ENCODE data around the gene CRYGB.
"Not testable (repeated sequence)": the region's sequence is repeated elsewhere in the genome, so short reads cannot be mapped to it uniquely, and the experiment has no call there.

Gene CRYGB

GRCh38 chr2:208112969-208113368 lies 33.0 kb downstream of the CRYGB start:
- no peak for DNase-seq (ENCODE audit: low read depth)

DNA sequence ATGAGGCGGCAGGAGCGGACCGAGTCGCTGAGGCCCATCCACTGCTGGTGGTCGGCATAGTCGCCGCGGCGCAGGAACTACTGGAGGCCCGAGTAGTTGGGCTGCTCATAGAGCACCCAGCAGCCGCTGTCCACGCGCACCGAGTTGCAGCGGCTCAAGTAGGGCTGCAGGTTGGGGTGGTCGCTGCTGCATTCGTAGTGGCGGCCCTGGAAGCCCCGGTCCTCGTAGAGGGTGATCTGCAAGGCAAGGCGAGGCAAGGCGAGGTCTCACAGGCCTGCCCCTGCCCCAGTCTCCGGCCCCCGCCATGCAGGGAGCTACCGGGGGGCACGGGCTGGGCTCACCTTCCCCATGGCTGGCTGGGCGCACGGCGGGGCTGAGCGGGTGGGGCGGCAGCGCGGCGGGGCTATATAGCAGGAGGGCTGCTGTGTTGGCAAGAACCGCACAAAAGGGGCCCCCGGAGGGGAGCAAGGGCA lies 33.6 kb downstream of the CRYGB start:
- not testable (repeated sequence) for DNase-seq (ENCODE audit: low read depth)

DNA sequence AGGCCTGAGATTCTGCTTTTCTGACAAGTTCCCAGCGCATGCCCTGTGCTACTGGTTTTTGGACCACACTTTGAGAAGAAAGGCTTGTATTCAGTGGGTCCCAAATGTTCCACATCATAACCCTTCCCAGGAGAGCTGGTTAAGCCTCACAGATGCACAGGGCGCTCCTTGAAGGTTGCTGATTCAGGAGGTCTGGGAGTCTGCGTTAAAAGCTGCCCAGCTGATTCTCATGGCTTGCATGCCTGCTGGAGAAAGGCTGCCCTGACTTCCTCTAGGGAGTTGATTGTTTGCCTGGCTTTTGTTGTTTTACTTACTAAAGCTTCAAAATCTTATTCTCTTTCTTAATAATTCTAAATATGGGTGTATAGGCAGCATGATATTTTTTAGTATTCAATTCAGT lies 42.3 kb downstream of the CRYGB start:
- no peak for DNase-seq (ENCODE audit: low read depth)

DNA sequence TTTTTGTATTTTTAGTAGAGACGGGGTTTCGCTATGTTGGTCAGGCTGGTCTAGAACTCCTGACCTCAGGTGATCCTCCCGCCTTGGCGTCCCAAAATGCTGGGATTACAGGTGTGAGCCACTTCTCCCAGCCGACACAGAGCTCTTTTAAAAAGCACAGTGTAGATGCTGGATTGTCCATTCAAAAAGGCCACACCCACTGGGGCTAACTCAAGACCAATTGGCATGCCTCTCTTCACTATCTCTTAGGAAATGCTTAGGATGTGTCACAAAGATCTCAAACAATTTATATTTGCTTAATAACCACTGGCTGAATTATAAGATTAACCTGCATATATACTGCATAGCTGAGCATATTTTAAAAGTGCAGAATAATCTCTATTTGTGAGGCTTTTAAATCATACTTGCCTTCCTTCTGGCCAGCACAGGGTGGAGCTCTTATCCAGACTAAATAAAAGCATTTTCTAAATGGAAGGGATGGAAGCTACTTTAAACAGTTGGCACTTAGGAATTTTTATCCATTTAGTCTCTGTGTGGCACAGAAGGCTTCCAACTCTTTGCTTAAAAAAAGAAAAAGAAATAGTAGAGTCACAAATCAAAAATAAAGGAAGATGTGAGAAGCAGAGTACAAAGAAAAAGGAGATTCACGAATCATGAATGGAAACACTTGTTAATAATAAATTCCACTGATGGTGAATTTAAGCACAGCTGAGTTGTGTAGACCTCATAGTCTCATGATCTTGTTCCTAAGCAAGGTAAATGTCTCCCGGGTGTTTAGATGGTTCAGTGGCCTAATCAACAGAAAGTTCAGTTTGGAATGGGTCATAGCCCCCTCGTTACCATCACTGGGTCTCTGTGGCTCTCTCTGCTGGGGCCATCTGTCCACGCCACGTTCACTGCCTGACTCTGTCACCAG lies 44.0 kb downstream of the CRYGB start:
- no peak for DNase-seq (ENCODE audit: low read depth)

GRCh38 chr2:208099682-208100470 lies 46.1 kb downstream of the CRYGB start:
- DNase-seq (ENCODE audit: low read depth) = no peak

DNA sequence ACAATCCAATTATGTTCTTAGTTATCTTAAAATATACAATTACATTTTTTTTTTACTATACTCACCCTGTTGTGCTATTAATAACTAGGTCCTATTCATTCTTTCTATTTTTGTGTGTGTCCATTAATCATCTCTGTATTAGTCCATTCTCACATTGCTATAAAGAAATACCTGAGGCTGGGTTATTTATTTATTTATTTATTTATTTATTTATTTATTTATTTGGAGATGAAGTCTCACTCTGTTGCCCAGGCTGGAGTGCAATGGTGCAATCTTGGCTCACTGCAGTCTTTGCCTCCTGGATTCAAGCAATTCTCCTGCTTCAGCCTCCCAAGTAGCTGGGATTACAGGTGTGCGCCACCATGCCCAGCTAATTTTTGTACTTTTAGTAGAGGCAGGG lies 47.3 kb downstream of the CRYGB start:
- DNase-seq (ENCODE audit: low read depth) = not testable (repeated sequence)

DNA sequence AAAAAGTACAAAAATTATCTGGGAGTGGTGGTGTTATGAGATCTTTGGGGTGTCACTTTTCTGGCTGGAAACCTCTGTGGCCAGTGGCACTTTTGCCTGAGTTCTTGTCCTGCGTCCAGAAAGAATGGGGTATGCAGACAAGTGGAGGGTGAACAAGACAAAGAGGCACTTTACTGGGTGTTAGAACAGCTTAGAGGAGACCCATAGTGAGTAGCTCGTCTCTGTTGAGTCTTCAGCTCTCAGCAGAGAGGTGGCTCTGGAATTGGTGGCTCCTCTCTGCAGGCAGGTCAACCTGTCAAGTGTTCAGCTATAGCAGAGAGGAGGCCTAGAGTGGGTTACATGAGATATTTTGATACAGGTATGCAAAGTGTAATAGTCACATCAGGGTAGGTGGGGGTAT lies 47.7 kb downstream of the CRYGB start:
- no peak for DNase-seq (ENCODE audit: low read depth)

DNA sequence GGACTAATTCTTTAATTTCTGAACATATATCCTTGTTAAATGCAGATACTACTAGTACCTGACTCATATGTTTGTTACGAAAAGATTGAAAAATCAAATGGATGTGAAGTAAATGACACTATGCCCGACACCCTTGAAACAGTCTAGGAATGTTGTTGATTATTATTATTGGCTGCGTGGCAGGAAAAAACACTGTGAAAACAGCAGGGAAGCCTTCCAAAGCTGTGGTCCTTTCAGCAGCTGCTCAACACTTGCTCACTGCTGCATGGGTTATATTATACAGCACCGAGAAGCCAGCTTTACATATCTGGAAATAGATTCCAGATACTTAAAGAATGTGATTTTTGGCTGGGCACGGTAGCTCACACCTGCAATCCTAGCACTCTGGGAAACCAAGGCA lies 48.2 kb downstream of the CRYGB start:
- DNase-seq (ENCODE audit: low read depth) = no peak

DNA sequence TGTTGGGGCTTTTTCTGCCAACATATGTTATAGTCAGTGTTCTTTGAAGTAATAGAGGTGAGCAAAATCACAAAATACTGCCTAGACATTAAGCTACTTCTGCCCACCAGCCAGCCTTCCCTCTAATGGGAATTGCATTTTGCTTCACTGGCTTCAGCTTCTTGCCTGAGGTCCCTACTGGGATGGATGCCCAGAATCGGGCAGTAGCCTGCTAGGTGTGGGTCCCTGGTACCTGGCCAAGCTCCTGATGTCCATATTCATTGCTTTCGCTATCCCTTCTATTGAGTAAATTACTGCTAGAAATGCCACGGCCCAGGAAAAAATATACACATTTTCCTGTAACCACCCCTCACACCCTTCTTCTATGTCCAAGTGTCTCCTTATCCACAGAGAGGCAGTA lies 48.6 kb downstream of the CRYGB start:
- no peak for DNase-seq (ENCODE audit: low read depth)

- DNase-seq (ENCODE audit: low read depth) = no peak
Observed at GRCh38 chr2:208096080-208096479, 49.9 kb downstream of the CRYGB start.

DNA sequence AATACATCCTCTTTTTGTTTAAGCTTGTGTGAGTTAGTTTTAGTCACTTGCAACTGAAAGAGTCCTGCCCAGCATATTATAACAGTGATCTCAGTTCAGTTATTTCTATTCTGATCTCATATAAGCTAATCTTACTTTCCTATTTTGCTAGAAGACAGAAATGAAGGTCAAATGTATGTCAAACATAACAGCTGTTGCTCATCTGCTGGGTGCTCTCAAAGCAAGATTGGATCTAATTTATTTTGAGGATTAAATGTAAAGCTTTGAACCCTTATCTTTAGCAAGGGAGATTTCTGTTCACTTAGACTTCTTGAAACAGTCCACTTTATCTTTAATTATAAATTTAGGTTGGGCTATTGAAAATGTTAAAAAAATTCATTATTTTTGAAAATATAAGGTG lies 52.8 kb downstream of the CRYGB start:
- DNase-seq (ENCODE audit: low read depth) = no peak

Measured in stimulated activated CD8-positive, alpha-beta memory T cell treated with anti-CD3 and anti-CD28 coated beads, Interleukin-12 subunit alpha, Interleukin-12 subunit beta, amount 100 ng/mL, for 4 hours (primary cell).